ENCODE data around the gene GTF2H2C_2.
"Not testable (repeated sequence)": the region's sequence is repeated elsewhere in the genome, so short reads cannot be mapped to it uniquely, and the experiment has no call there.

The GTF2H2C_2 gene

DNA sequence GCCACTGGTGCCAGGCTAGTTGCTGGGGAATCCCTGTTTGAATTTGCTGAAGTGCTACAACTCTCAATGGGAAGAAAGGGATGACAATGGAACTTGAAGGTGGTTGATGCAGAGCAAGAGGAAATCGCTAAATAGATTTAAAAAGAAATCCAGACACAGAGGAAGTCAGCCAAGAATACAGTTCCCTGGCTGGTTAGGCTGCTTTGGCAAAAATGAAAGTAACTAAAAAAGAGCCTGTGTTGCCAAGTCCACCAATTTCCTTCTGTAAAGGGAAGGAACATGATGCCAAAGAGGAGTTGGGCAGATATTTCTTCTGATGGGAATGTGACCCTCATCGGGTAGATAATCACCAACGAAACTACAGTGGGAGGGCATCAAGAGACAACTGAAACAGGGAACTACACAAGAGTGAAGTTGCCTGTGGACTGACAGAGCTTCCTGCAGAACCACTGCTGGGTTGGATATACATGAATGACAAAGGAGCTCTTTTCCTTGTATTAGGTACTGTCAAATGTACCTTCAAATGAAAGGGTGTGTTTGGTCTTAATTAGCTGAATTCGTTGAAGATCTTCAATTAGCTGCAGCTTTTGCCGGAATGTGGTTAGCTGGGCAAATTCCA is 49.0 kb downstream of the GTF2H2C_2 start:
- H3K27ac ChIP-seq (ENCODE audit: low read depth in 2 of 2, low read length in 2 of 2); H3K9ac ChIP-seq (ENCODE audit: low read depth in 1 of 2, low read length in 2 of 2); H3K9me3 ChIP-seq (ENCODE audit: control insufficient read depth in 2 of 2, low read length in 2 of 2); H3K4me1 ChIP-seq (ENCODE audit: control insufficient read depth in 2 of 2, insufficient read depth in 2 of 2, low read length in 2 of 2); H3K36me3 ChIP-seq (ENCODE audit: control insufficient read depth in 2 of 2, insufficient read depth in 2 of 2, low read length in 2 of 2); H3K4me3 ChIP-seq (ENCODE audit: low read length in 2 of 2); H3K27me3 ChIP-seq (ENCODE audit: control insufficient read depth in 2 of 2, insufficient read depth in 2 of 2, low read length in 2 of 2): not testable (repeated sequence)

DNA sequence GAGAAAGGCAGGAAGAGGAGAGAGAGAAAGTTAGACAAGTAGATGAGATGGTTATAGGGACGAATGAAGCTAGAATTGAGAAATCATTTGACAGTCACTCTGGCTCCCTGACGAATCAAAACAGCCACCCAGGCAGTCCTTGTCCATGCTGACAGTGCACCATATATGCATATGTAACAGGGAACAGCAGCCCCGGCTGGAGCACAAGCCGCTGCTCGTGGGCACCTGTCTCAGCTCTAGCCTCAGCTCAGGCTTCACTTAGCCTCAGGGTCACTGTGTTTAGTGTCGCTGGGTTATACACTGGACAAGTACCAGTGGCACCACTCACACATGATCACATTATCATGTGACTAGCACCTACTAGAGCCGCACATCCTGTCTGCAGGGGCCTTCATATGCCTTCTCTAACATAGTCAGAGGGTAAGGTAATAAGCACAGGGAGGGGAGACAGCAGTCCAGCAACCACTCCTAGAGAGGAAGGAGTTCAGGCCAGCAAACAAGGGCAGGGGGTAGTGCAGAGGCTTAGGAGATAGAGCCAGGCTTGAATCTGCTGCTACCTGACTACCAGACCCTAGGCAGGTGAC is 54.9 kb downstream of the GTF2H2C_2 start:
- H3K27me3 ChIP-seq (ENCODE audit: control insufficient read depth in 2 of 2, insufficient read depth in 2 of 2, low read length in 2 of 2); H3K4me1 ChIP-seq (ENCODE audit: control insufficient read depth in 2 of 2, insufficient read depth in 2 of 2, low read length in 2 of 2); H3K27ac ChIP-seq (ENCODE audit: low read depth in 2 of 2, low read length in 2 of 2); H3K9me3 ChIP-seq (ENCODE audit: control insufficient read depth in 2 of 2, low read length in 2 of 2); H3K36me3 ChIP-seq (ENCODE audit: control insufficient read depth in 2 of 2, insufficient read depth in 2 of 2, low read length in 2 of 2); H3K4me3 ChIP-seq (ENCODE audit: low read length in 2 of 2); H3K9ac ChIP-seq (ENCODE audit: low read depth in 1 of 2, low read length in 2 of 2): not testable (repeated sequence)

Data from mucosa of rectum (tissue), 2 donors.